GM18499 (cell line): Measurements from ENCODE around the gene AQP6.
"Not testable (repeated sequence)": the region's sequence is repeated elsewhere in the genome, so short reads cannot be mapped to it uniquely, and the experiment has no call there.

Experiments used
- ATAC-seq: cut with Tn5 transposase; IDR thresholded peaks from one replicate; pipeline ENCODE4 v1.9.1; 2021; ENCODE audit warnings: moderate number of reproducible peaks; ENCODE audit not compliant: insufficient read depth, unreplicated experiment

The AQP6 gene

DNA sequence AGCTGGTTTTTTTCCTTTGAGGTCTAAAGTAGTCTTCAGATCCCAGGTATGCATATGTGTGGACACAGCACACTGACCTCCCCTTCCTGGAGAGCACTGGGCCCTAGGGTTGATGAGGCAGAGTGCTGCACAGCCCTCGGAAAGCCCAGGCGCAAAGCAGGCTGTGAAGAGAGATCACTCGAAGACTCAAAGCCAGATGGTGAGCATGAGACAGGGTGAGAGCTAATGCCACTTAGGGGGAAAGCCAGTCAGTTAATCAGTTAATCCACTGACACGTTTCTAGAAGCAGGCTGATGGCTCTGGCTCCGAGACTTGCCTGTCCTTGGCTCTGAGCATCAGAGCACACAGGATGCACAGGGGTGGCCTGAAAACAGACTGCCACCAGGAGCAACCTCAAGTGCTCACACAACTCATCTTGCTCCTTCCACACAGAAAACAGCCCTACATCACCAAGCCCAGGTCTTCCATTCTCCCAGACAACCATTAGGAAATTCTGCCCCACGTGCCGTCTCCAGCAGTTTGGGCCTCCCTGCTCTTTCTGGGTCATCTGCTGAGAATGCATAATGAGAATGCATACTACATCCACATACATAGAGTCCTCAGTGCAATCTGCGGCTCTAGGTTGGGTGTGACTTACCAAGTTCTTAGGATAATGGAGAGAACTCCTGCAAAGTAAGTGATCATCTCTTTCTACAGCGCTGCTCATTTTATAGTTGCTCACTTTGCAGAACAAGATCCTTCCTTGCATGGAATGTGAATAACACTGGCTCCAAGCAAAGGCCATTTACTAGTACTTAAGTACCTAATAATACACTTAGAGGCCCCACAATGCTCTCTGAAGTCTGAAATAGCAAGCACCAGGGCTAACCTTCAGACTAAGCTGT is 12.0 kb downstream of the AQP6 start:
- no peak for ATAC-seq

DNA sequence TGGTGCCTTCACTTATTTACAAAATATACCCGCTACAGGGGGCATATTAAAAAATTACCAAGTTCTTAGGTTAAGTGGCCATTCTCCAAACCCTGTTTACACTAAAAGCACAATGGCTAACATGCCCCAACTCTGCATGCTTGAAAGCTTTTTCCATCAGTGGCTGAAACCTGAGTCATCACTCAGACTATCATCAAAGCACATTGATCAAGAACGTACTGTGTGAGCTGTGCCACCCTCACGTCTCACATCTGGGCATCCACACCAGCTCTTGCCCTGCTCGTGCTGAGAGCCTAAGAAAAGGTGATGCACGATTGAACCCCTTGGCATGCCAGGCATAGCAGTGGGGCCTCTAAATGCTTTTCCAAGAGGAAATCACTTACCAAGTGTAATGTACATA is 13.2 kb downstream of the AQP6 start:
- ATAC-seq = no peak

DNA sequence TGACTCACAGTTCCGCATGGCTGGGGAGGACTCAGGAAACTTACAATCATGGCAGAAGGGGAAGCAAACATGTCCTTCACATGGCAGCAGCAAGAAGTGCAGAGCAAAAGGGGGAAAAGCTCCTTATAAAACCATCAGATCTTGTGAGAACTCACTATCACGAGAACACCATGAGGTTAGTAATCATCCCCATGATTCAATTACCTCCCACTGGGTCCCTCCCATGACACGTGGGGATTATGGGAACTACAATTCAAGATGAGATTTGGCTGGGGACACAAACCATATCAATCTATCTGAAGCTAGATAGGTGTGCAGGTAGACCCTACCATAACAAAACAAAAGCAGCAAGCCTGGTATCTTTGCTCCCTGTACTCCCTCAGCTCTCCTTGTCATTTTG is 13.7 kb downstream of the AQP6 start:
- ATAC-seq = not testable (repeated sequence)

DNA sequence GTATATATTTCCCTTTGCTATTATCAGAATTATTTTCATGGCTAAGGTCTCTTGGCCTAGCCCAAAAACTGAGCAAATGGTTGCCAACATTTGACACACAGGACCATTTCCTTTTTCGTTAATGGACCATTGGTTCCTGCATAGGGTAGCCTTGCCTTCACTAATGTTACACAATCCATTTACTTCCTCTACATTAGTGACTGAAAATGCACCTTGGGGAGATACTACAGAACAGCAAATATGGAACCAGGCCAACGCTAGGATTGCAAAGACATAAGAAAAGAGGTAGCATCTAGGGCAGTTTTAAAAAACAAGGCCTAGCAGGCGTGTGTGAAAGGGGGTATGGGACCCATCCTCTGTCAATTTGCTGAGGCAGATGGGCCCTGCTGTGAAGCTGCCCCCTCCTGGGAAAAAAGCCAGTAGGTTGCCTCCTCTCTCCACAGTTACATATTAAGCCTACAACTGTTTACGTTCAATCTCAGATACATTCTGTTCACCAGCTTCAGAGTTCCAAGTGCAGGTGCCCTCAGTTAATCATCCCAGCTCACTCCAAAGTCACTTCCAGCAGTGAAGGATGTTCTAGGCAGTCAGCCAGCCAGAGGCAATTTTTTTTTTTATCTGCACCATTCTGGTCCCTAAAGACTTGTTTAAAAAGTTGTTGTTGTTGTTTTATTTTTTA is 15.0 kb downstream of the AQP6 start:
- ATAC-seq = no peak

DNA sequence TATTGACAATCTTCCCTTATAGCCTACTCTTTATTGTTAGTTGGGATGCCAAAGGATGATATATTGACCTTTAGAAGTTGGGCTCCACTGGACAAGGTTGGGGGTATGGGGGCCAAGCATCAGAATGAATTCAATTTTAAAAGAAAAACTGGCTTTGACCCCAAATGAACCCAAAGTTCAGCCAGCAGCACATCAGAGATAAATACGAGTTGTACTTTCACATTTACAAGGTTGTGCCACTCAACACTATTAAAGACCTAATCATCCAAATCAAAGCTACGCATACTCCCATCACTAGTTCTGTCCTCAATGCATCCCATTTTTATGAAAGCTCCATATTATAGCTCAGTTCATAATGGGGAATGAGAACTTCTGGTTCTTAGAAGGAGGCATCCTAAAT is 16.7 kb downstream of the AQP6 start:
- ATAC-seq = not testable (repeated sequence)

DNA sequence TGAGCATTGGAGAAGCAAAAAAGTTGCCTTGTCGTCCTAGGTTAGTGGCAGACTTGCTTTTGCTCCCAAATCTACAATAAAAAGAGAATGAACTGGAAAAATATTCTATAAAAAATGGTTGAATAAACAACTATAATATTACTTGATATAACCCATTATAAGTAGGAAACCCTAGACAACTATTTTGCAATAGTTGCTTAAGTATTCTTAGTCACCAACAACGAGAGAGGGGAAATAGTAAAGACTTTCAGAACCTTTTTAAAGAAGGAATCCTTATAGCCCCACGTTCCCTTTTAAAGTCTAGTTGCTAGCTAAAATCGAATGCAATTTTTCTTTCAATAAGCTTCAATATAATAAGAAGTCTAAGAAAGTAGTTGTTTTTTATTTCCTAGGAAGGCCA is 17.5 kb downstream of the AQP6 start:
- ATAC-seq = no peak

DNA sequence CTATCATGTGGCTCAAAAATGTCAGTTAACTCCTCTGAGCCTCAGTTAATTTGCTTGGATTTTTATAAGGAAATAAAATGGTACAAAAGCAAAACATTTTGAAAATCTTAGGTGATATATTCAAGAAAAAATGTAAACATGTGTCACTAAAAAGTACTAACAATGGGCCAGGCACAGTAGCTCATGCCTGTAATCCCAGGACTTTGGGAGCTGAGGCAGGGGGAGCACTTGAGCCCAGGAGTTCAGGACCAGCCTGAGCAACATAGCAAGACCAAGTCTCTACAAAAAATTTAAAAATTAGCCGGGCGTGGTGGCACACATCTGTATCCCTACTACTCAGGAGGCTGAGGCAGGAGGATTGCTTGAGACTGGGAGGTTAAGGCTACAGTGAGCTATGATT is 25.7 kb downstream of the AQP6 start:
- no peak for ATAC-seq

DNA sequence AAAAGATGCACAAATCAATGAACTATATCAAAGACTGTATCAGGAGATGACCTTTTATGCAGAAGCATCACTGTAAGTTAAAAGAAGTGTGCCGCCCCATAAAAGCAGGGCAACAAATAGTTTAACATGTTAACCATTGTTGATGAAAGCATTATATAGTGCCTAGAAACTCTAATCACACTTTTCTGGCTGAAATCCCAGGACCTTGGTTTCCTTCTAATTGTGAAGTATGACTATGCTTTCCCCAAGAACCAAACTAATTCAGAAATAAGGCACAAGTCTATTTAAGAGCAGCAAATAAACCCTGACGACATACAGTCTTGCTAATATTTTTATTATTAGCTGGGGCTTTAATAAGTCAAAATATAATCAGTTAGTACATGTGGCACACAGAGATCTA is 30.8 kb downstream of the AQP6 start:
- ATAC-seq = no peak

DNA sequence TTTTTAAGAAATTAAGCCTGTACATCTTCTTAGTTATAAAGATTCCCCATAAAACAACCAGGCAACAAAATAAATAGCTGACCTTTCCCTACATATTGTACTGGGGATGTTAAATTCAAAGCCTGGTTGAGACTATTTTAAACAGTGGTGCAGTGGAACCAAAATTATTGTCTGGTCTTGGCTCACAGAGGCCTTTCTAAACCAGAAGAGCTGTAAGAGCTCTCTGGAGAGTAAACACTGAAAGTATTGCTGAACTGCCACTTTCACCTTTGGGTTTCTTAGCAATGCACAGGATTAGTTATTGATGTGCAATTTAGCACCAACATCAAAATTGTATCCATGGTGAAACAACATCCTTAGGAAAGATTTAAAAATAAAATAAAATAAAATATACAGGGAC is 31.9 kb downstream of the AQP6 start:
- no peak for ATAC-seq

DNA sequence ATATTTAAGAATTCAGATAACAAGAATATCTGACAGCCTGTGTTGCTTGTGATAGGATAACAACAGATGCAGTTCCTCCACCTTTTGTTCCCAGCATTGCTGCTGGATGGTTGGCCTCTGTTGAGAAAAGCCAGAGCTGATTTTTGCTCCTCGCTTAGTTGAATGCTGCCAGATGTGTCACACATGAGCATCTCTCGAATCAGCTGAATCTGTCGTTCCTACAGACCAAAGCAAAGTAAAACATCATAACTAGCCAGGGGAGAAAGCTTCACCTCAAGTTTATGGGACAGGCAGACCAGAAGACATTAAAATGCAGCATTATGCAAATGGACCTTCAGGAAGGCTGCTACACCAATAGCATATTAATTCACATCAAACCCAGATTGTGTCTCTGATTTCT is 32.4 kb downstream of the AQP6 start:
- ATAC-seq = no peak

DNA sequence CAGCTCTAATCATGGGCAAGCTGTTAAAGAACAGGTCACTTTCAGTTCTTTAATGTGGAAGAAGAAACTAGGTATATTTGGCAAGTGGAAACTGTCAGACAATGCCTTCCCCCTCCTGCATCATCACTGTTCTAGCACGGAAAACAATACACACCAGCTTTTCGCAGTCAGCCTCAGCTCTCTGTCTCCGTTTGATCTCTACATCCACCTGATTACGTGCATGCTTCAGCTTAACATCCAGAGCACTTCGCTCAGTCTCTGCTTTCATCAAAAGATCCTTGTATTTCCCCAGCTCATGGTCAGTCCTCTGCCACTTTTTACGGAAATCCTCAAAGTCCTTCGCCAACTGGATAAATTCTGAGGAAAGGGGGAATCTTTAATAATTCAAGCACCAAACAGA is 33.5 kb downstream of the AQP6 start:
- ATAC-seq = no peak

DNA sequence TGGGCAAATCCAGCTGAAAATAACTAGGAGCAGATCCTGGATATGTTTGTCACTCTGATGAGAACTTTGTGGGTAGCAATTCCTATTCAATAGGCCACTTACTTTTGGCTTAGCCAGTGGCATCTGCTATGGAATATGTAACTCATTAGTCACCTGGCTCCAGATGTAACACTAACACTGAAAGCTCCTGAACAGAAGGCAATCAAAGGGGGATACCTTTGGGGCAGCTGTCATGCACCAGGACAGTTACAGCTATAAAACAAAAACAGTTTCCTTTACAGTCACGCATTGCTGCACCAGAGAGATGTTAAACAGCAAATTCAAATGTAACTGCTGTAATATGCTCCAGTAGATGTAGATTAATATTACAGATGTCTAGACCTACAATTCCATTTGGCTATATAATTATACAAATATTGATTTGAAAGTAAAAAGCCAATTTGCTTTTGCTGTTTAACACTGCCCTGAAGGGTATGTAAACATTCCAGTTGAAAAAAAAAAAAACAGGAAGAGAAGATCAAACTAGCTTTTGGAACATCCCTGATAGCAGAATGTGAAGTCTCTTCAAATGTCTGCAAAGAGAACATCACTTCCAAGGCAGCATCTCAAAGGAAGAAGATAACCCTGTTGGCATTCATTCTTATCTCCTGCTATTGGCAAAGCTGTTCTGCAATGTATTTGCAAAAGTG is 34.2 kb downstream of the AQP6 start:
- ATAC-seq = no peak

DNA sequence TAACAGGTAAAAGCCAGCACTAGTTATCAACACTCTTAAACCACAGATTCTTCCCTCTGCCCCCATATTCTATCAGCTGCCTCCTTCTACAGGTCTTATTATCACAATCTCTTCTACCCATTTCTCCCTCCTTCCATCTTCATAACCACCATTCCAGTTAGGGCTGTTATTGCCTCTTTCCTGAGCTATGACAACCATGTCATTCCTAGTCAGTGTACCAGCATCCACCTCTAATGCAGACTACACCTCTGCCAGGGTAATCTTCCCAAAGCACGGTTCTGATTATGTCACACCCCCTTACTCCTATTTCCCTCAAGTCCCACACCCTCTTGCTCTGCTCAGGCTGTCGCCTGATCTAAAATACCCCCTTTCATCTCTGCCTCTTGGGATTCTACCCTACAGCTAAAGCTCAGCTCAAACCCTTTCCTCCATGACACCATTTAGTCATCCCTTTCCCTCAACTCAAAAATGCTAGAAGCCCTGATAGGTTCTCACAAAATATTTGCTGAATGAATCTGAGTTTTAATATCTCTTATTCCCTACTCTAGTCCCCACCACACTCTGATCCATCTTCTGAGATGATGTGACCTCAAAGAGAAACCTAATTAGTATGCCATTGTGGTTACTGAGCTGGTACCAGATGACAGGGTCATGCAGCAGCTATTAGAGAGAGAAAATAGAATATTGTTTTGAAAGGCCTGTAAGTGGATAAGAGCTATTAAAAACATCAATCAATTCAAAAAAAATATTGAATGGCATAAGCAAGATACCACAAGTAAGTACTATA is 40.8 kb downstream of the AQP6 start:
- ATAC-seq = no peak

DNA sequence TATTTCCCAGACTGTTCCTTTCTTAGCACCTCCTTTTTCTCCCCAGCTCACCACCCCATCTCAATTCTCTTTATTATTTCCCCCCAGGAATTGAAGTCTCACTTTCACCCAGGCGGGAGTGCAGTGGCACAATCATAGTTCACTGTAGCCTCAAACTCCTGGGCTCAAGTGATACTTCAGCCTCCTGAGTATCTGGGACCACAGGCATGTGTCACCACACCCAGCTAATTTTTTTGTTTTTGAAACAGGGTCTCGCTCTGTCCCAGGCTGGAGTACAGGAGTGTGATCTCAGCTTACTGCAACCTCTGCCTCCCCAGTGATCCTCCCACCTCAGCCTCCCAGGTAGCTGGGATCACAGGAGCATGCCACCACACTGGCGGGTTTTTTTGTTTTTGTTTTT is 41.6 kb downstream of the AQP6 start:
- ATAC-seq = no peak

DNA sequence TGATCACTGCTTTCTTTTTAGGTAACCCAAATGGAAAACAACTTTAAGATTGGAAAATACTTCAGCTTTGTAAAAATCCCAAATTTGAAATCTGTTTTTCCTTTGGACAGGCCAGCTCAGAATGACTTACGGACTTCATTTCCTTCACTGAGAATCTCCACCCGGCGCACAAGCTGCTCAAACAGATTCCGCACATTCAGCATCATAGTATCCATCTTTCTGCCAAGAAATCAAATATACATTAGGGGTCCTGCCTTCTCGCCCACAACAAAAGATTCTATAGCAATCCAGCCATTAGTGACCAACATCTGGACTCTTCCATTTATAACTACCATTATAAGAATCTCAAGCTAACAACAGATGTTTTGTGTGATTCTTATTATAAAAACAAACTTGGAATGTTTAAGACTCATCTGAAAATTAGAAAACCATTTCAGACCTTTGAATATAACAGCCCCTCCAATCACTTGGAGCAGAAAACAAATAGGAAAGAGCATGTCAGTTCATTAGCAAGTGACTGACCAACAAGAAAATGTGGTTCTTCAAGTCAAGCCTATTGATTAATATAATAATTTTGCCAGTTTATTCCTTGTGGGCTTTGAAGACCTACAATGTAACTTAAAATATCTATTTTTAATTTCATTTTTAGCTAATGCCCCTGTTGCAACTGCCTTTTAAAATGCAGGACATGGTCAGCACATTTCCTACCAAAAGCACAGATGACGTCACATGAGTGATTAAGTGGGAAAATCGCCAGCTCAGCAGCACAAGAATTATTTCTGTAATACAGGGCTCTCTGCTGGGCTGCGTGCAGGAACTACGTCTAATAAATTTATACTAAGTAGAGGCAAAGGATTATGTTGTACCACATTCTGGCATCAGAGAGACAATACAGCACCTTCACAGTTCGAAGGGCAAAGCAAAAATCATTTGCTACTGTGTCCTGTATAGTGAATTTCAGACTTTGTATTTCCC is 44.0 kb downstream of the AQP6 start:
- no peak for ATAC-seq

DNA sequence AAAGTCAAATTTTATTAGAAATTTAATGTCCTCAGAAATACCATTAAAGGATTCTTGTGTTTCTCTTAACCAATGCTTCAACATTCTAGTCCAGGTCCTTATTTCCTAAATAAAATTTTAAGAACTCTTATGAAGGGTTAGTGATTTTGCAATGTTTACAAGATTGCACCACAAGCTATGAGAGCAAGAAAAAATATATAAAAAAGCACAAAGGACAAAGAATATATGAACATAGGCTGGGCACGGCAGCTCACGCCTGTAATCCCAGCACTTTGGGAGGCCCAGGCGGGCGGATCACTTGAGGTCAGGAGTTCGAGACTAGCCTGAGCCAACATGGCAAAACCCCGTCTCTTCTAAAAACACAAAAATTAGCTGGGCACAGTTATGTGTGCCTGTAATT is 44.9 kb downstream of the AQP6 start:
- no peak for ATAC-seq

DNA sequence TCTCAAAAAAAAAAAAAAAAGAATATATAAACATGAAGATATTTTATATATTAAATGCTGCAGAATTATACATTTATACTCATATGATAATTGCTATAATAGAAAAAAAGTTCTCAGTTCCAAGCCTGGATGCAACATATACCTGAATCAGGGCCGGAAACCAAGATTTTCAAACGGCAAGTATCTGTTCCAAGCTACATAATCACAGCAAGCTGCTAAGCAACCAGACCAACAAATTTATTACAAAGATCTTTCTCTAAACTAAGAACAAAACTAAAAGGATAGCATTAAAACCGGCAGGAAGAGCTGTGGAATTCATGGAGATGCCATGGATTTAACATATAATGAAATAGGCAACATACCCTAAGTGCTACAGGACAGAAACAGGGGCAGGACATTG is 45.4 kb downstream of the AQP6 start:
- ATAC-seq = no peak

DNA sequence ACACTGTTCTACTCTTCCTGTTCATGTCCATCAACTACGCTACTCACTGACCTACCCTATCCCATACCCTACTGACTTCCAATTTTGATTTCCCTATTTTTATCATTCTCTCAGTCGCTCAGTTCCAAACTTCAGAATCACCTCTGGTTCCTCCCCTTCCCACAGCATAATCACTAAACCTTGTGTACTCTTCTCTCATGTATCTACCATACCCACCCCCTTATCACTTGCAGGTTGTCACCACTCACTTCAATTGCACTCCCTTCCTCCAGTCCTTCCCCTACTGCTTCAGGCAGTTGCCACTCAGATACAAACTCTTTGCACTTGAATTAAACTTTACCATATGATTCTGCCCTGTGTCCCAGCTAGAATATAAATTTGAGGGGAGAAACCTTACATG is 46.2 kb downstream of the AQP6 start:
- ATAC-seq = no peak

DNA sequence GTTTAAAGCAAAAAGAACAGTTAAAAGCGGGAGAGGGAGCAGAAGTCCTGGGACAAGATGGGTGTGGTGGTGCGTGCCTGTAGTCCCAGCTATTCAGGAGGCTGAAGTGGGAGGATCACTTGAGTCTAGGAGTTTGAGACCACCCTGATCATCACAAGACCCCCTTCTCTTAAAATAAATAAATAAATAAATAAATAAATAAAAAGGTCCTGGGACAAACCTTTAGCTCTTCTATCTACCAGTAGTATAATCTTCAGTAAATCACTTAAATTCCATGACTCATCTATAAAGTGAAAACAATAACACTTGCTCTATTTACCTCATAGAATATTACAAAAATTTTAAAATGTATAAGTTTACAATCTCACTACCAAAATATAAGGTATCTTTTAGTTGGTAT is 46.8 kb downstream of the AQP6 start:
- no peak for ATAC-seq
